Activated naive CD8-positive, alpha-beta T cell (primary cell): Measurements from ENCODE around the gene CPNE7.
"Not testable (repeated sequence)": the region's sequence is repeated elsewhere in the genome, so short reads cannot be mapped to it uniquely, and the experiment has no call there.

ENCODE experiments used
- H3K27ac Mint-ChIP-seq: one replicate; pipeline ENCODE4 v1.8.0; 2021; ENCODE audit warnings: mixed read lengths
- H3K27me3 Mint-ChIP-seq: one replicate; pipeline ENCODE4 v1.8.0; 2021; ENCODE audit warnings: mixed read lengths
- H3K36me3 Mint-ChIP-seq: one replicate; pipeline ENCODE4 v1.8.0; 2021; ENCODE audit warnings: mixed read lengths
- H3K4me1 Mint-ChIP-seq: one replicate; pipeline ENCODE4 v1.8.0; 2021; ENCODE audit warnings: low read depth, mixed read lengths
- H3K4me3 Mint-ChIP-seq: one replicate; pipeline ENCODE4 v1.8.0; 2021; ENCODE audit warnings: mild to moderate bottlenecking, mixed read lengths
- H3K9me3 Mint-ChIP-seq: one replicate; pipeline ENCODE4 v1.8.0; 2021; ENCODE audit warnings: low read depth, mixed read lengths

The CPNE7 gene

GRCh38 chr16:89623511-89624261 lies 48.1 kb downstream of the CPNE7 start:
- Mint-ChIP-seq H3K27me3 (peaks cover 9% of the 10 kb centered on the region), H3K4me3 (no peak overlapping the region), H3K9me3 (no peaks in the 10 kb centered on the region), H3K27ac (no peak overlapping the region), H3K4me1 (no peaks in the 10 kb centered on the region), H3K36me3 (no peaks in the 10 kb centered on the region)

- Mint-ChIP-seq H3K9me3 (no peaks in the 10 kb centered on the region), H3K27ac (no peak overlapping the region), H3K4me1 (no peaks in the 10 kb centered on the region), H3K36me3 (no peaks in the 10 kb centered on the region), H3K27me3 (peaks cover 9% of the 10 kb centered on the region), H3K4me3 (no peak overlapping the region)
Observed at GRCh38 chr16:89624777-89625761, 49.5 kb downstream of the CPNE7 start.

DNA sequence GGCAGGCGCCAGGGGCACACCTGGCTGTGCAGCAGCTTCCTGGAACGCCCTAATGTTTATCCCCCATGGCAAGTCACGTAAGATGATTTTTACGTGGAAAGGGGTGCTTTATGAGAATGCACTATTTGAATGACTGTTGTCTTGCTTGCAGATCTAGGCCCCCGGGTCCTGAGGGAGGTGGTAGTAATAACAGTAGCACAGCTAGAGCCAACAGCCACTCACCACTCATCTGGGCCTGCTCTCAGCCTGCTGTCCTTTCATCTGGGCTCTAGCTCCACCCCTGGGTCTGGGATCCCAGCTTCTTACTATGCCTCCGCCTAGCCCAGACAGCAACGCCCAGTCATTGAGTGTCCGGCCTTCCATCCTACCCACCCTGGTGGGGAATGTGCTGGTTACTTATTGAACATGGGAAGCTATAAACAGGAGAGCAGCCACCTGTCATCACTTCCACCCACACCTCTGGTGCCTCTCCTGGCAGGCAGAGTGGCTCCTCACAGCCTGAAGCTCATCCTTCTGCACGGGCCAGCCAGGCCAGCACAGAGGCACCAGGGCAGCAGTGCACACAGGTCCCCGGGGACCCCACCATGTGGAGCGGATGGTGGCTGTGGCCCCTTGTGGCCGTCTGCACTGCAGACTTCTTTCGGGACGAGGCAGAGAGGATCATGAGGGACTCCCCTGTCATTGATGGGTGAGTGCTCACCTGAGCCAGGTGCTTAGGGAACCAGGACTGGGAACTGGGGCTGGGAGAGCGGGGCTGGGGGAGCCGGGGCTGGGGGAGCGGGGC lies 54.5 kb downstream of the CPNE7 start:
- Mint-ChIP-seq H3K4me3 (no peak overlapping the region), H3K27ac (no peak overlapping the region), H3K36me3 (no peaks in the 10 kb centered on the region), H3K9me3 (no peaks in the 10 kb centered on the region), H3K27me3 (peaks cover 4% of the 10 kb centered on the region), H3K4me1 (no peaks in the 10 kb centered on the region)

DNA sequence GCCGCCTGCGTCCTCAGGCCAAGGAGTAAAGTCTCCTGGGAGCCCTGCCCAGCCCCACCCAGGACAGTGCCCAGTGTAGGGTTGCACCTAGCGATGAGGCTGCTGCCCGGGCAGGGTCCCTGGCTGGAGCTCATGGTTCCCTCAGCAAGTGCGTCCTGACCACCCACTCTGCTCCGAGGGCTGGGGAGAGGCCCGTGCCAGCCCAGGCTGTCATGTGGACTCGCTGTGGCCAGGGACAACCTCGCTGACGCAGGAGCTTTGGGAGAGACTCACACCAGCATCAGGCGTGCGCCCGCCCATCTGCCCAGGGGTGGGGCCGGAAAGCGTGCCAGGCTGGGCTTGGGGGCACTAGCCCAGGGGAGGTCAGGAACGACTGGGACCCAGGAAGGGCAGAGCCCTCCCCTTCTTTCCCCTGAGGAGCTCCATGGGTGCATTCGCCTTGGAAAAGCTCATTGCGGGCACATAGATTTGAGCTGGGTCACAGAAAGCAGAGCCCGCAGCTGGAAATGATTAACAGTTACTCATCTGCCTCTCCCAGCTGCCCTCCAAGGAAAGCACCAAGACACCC lies 57.6 kb downstream of the CPNE7 start:
- Mint-ChIP-seq H3K9me3 (no peaks in the 10 kb centered on the region), H3K27me3 (no peaks in the 10 kb centered on the region), H3K27ac (no peak overlapping the region), H3K4me1 (no peaks in the 10 kb centered on the region), H3K36me3 (no peaks in the 10 kb centered on the region), H3K4me3 (no peak overlapping the region)

- H3K27me3 Mint-ChIP-seq, H3K4me1 Mint-ChIP-seq: not testable (repeated sequence)
Observed at GRCh38 chr16:89634463-89635385, 59.2 kb downstream of the CPNE7 start.

GRCh38 chr16:89636663-89637062 lies 61.1 kb downstream of the CPNE7 start:
- H3K36me3 Mint-ChIP-seq: no peaks in the 10 kb centered on the region
- no peak overlapping the region for H3K4me3 Mint-ChIP-seq
- no peaks in the 10 kb centered on the region for H3K9me3 Mint-ChIP-seq
- no peaks in the 10 kb centered on the region for H3K27me3 Mint-ChIP-seq
- H3K27ac Mint-ChIP-seq: no peak overlapping the region
- peaks cover 9% of the 10 kb centered on the region for H3K4me1 Mint-ChIP-seq

More at GRCh38 chr16:89634463-89635385, 59.2 kb downstream of the CPNE7 start:
- H3K9me3 Mint-ChIP-seq, H3K27ac Mint-ChIP-seq, H3K4me3 Mint-ChIP-seq, H3K36me3 Mint-ChIP-seq: not testable (repeated sequence)

- Mint-ChIP-seq H3K4me3 (no peak overlapping the region), H3K36me3 (no peaks in the 10 kb centered on the region), H3K9me3 (no peaks in the 10 kb centered on the region), H3K27me3 (no peaks in the 10 kb centered on the region), H3K27ac (no peak overlapping the region), H3K4me1 (peaks cover 9% of the 10 kb centered on the region)
Observed at GRCh38 chr16:89637379-89637778, 61.8 kb downstream of the CPNE7 start.

- no peak overlapping the region for H3K4me3 Mint-ChIP-seq
- no peak overlapping the region for H3K27ac Mint-ChIP-seq
- H3K9me3 Mint-ChIP-seq: no peaks in the 10 kb centered on the region
- H3K27me3 Mint-ChIP-seq: no peaks in the 10 kb centered on the region
- peaks cover 9% of the 10 kb centered on the region for H3K4me1 Mint-ChIP-seq
- no peaks in the 10 kb centered on the region for H3K36me3 Mint-ChIP-seq
Observed at GRCh38 chr16:89638455-89638854, 62.9 kb downstream of the CPNE7 start.

DNA sequence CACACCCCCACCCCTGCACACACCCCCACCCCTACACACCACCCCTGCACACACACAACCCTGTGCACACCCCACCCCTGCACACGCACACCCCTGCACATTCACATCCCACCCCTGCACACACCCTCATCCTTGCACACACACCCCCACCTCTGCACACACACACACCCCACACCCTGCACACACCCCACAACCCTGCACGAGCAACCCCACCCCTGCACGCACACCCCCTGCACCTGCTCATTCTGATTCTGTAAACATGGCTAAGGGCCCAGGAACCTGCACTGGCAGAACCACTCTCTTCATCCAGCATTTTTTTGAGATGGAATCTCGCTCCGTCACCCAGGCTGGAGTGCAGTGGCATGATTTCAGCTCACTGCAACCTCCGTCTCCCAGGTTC lies 63.8 kb downstream of the CPNE7 start:
- H3K27me3 Mint-ChIP-seq: no peaks in the 10 kb centered on the region
- no peaks in the 10 kb centered on the region for H3K9me3 Mint-ChIP-seq
- H3K4me1 Mint-ChIP-seq: peaks cover 9% of the 10 kb centered on the region
- H3K4me3 Mint-ChIP-seq: no peak overlapping the region
- H3K36me3 Mint-ChIP-seq: no peaks in the 10 kb centered on the region
- H3K27ac Mint-ChIP-seq: no peak overlapping the region

- no peaks in the 10 kb centered on the region for H3K27me3 Mint-ChIP-seq
- no peak overlapping the region for H3K4me3 Mint-ChIP-seq
- H3K9me3 Mint-ChIP-seq: no peaks in the 10 kb centered on the region
- H3K36me3 Mint-ChIP-seq: no peaks in the 10 kb centered on the region
- H3K4me1 Mint-ChIP-seq: peaks cover 9% of the 10 kb centered on the region
- no peak overlapping the region for H3K27ac Mint-ChIP-seq
Observed at GRCh38 chr16:89641458-89642119, 66.0 kb downstream of the CPNE7 start.

DNA sequence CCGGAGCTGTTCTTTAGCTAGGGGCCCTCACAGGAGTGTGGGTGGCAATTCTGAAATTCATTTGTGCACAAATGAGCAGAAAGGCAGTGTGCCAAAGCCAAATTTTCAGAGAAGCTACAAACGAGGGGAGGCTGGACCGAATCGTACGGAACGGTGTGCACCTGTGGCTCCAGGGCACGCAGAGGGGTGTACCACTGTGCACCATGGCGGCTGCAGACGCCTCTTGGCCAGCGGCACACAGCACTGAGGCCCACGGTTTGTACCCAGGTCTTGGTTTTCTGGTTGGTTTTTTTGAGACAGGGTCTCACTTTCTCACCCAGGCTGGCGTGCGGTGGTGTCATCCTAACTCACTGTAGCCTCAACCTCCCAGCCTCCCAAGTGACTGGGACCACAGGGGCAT lies 67.0 kb downstream of the CPNE7 start:
- H3K9me3 Mint-ChIP-seq: no peaks in the 10 kb centered on the region
- H3K4me3 Mint-ChIP-seq: no peak overlapping the region
- no peak overlapping the region for H3K27ac Mint-ChIP-seq
- no peaks in the 10 kb centered on the region for H3K36me3 Mint-ChIP-seq
- peaks cover 9% of the 10 kb centered on the region for H3K4me1 Mint-ChIP-seq
- no peaks in the 10 kb centered on the region for H3K27me3 Mint-ChIP-seq

DNA sequence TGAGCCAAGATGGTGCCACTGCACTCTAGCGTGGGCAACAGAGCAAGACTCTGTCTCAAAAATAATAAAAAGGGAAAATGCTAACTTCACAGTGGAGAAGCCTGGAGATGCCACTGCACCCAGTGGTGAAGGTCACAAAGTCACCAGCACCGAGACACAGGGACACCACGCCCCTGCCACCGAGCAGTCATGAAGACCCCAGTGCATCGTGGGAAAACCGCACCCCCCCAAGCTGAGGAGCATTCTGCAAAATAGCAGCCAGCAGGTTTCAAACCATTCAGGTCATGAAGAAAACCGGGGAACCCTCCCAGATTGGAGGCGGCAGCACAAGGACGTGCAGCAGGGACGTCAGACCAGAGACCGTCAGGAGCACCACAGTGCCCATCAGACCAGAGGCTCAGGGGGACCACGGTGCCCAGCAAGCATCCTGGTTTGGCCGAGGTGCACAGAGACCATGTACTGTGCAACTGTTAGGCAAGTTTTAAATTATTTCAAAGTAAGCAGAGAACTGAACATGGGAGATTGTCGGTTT lies 68.3 kb downstream of the CPNE7 start:
- Mint-ChIP-seq H3K27me3 (no peaks in the 10 kb centered on the region), H3K27ac (no peak overlapping the region), H3K4me3 (no peak overlapping the region), H3K4me1 (peaks cover 9% of the 10 kb centered on the region), H3K36me3 (no peaks in the 10 kb centered on the region), H3K9me3 (no peaks in the 10 kb centered on the region)

GRCh38 chr16:89645122-89645521 lies 69.6 kb downstream of the CPNE7 start:
- Mint-ChIP-seq H3K4me1 (peaks cover 9% of the 10 kb centered on the region), H3K27me3 (no peaks in the 10 kb centered on the region), H3K36me3 (no peaks in the 10 kb centered on the region), H3K9me3 (no peaks in the 10 kb centered on the region), H3K27ac (no peak overlapping the region), H3K4me3 (no peak overlapping the region)
